Measurements from ENCODE around the gene ANG.

GRCh38 chr14:20652996-20653975 is 35.3 kb upstream of the ANG start:
- TF ChIP-seq CREB1 (IDR thresholded peaks at IDR 0.05; ENCODE audit: low read depth): no peak
- no peak for TF ChIP-seq EP300 (IDR thresholded peaks at IDR 0.05; ENCODE audit: borderline replicate concordance)
- no peak for TF ChIP-seq YY1 (IDR thresholded peaks at IDR 0.05; ENCODE audit: low read depth)
- TF ChIP-seq FOXM1 (IDR thresholded peaks at IDR 0.05; ENCODE audit: borderline replicate concordance, low read depth): no peak
- no peak for TF ChIP-seq USF1 (IDR thresholded peaks at IDR 0.05)
